NCI-H2107 (cell line): ENCODE data around the gene MYBBP1A.

Source experiments
- DNase-seq: peaks from one replicate; lab custom pipeline; 2025; lab: John Stamatoyannopoulos, UW

MYBBP1A gene

DNA sequence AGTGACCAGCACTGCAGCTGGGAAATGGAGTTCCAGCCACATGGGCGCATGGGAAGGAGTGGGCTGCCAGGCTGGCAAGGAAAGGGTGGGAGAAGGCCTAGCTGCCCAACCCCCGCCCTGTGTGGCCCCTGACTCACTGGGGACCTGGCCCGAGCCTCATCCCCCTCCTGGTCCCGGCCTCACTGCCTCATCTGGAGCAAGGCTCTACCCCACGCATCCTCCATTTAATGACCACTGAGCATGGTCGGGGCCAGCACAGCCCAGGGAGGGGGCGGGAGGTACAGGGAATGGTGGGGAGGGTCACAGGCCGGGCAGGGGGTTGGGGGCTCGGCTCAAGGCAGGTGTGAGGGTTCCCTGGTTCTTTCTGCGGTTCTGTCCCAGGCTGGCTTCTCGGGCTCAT lies 40.4 kb downstream of the MYBBP1A start:
- DNase-seq: no peak

- no peak for DNase-seq
These were observed 41.0 kb downstream of the MYBBP1A start for GRCh38 chr17:4514206-4514605.

DNA sequence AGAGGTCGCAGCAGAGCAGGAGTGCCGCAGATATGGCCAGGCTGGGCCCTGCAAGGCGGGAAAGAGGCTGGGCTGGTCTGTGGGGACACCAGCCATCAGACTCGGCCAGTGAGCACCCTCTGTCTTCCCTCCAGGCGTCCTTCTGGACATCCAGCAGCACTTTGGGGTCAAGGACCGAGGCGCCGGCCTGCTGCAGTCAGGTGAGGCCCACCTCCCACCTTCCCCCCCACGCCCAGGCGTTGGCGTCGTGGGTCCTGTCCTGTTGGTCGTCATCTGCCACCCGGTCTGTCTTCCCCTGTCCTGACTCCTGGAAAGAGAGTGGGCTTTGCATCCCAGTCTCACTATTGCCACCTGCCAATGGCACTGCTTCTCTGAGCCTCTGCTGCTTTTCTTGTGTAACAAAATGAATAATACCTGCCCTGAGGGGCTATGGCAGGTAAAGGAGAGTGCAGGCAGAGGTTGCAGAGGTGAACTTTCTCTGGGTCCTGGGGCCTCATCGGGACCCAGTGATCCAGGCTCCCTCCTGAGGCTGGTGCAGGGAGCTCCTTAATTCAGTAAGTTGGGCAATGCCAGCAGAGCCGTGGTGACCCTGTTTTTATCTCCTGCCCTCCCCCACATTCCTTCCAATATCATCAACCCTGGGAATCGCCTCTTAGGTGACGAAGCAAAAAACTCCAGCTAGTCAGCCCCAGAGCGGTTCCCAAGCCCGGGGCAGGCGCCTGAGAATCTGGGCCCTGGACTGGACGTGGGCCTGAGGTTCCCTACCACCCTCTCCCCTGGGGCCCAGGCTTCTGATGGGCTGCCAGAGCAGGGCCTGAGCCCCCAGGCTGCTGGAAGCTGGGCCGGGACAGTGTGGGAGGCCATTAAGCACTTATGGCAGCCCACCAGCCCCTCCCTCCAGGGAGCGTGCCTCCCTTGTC lies 41.8 kb downstream of the MYBBP1A start:
- no peak for DNase-seq

GRCh38 chr17:4512156-4513112 lies 42.8 kb downstream of the MYBBP1A start:
- no peak for DNase-seq

GRCh38 chr17:4511199-4511932 lies 43.8 kb downstream of the MYBBP1A start:
- DNase-seq: no peak

GRCh38 chr17:4510618-4510941 lies 44.6 kb downstream of the MYBBP1A start:
- DNase-seq: no peak

- DNase-seq: no peak
These were observed 45.1 kb downstream of the MYBBP1A start for GRCh38 chr17:4509923-4510617.

- DNase-seq: no peak
These were observed 45.8 kb downstream of the MYBBP1A start for GRCh38 chr17:4509401-4509800.

DNA sequence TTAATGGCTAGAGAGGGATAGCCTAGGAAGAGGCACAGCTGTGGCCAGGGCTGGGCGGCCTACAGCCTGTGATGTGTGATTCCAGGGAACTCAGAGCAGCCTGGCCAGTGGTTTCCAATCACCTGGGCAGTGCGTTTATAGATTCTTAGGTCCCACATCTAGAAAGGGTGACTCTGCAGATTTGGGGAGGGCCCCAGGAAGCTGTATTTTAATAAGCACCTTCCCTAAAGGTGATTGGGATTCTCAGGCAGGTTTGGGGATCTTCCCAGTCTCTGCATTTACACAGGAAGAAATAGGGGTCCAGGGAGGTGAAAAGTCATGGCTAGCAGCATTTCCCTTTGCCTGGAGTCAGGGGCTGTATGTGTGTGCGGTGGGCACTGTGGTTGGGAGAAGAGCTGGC lies 47.0 kb downstream of the MYBBP1A start:
- no peak for DNase-seq

- no peak for DNase-seq
These were observed 47.6 kb downstream of the MYBBP1A start for GRCh38 chr17:4507361-4508111.

DNA sequence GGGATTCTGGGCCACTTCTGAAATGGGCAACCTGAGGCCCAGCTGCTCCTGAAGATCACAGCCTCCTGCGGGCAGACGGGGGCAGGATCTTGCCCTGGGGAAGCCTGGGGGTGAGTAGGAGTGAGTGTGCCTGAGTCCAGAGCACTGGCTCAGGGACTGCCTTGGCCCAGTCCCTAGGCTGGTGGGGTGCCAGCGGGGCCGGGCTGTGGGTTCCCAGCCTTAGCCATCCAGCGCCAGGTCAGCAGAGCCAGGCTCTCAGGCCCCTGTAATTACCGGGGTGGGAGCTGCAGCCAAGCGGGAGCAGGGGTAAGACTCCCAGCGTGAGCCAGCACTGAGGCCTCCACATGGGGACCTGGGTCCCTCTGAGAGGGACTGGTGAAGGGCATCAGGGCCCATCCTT lies 48.3 kb downstream of the MYBBP1A start:
- no peak for DNase-seq

DNA sequence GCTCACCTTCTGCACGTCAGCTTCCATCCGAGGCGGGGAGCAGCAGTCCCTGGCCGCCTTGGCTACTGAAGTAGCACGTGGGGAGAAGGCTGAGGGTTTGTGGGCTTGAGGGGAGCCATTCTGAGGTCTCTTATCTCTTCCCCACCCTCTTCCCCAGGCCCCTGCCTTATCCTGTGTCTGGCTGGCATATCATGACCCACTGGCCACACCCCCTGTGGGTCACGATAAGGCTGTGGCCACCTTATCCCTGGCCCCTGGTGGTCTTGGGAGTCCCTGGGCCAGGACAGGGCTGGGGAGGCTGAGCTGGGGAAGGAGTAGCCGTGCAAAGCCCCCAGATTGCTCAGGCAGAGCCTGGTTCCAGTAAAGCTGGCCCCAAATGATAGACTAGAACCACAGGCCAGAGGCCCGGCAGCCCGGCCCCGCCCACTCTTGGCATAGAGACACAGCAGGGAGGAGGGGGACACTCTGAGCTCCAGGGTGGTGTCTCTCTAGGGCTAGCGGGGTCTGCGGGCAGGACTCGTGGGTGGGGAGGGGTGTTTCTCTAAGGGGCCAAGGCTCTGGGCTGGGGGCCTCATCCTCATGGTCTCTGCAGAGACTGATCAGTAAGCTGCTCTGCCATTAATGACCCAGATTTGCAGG lies 48.9 kb downstream of the MYBBP1A start:
- no peak for DNase-seq

DNA sequence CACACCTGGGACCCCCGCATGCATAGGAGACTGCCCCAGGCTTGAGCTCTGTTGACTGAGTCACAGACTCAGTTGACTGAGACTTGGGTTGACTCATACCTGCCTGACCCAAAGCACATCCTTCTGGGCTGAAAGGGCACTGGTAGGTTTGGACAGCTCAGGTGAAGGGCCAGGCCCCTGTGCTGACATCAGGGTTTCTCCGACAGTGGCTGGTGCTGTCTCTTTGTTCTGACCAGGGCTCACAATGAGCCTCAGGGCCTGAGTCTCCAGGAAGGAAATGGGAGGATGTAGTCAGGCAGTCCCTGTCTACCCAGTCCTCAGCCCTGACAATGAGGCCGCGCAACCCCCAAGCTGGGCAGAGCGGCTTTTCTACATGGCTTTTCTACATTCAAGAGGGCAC lies 50.0 kb downstream of the MYBBP1A start:
- DNase-seq: no peak

- no peak for DNase-seq
These were observed 51.0 kb downstream of the MYBBP1A start for GRCh38 chr17:4504188-4504587.

DNA sequence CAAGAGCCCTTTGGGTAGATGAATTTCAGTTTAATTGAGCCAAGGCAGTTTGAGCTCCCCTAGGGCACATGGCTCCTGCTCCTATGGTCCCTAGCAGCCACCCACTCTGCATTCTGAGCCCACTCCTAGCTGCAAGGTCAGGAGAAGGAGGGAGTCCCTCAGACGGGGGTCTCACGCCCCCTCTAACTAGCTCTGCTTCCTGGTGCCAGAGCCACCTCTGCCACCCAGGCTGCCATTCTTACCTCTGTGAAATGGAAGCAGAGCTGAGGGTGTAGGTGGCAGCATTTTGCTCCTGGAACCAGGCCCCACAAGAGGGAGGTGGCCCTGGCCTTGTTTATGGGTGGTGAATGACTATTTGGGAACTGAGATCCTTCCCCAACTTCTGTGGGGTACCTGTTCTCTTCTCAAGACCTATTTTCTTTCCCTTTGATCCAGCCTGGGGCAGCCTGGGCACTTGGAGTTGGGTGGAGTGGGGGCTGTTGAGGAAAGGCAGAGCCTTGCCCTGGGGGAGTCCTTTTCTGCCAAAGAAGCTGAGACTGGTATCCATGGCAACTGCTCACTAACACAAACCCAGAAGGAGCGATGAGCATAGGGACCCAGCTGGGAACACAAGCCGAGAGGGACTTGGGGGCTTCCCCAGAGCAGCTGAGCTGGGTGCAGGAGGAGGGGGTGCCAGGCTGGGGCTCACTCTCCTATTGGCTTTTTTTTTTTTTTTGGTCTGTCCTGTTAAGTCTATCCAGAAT lies 51.7 kb downstream of the MYBBP1A start:
- DNase-seq: no peak

DNA sequence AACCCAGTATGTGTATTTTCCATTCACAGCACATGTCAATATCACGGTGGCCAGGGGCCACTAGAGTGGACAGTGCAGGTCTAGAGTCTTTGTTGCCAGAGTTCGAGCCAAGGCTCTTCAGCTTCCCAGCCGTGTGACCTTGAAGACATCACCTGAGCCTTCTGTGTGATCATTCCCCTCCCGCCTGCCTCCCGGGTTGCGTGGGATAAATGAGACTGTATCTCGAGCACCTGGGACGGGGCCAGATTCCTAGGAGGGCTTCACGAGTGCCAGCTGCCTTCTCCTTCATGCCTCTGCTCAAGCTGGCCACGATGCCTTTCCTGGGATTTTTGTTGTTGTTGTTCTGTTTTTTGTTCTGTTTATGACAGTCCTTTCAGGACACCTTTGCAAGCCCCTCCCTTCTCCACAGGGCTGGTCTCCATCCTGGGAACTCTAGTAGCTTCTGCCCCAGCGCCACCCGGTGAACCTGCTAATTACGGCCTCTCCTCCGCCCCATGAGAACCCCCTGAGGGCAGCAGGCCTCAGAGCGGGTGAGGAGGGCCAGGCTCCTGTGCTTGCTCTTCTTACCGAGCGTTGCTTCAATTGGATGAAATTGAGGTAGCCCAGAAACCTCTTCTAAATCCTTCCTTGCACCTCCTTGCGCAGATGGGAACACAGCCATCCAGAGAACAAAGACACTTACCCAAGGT lies 52.6 kb downstream of the MYBBP1A start:
- DNase-seq: no peak

DNA sequence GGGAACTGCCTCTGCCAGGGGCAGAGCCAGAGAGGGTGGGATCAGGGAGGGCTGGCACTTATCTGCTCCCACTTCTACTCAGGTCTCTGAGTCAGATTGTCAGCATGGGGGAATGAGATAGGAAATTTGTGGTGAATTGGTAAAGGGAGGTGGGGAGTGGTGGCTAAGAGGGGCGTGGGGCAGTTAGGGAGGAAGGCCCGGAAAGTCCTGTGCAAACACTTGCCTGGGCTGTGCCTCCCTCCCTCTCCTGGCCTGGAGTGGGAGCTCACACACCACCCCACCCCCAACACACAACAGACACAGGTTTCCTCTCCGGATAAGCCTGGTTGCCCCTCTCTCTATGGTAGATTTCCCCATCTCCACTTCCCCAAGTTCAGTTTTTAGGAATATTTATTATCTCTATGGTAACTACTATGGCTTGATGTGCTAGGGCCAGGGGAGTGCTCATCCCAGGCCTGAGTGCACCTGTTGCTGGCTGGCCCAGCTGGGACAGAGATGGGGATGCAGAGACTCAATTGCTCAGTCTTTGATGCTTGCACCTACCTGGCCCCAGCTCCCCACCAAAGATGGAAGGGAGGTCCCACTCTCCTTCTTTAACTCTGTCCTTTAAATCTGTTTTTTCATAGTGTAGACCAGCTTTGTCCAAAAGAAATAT lies 53.8 kb downstream of the MYBBP1A start:
- DNase-seq: no peak

GRCh38 chr17:4500191-4500571 lies 55.0 kb downstream of the MYBBP1A start:
- no peak for DNase-seq
